HL-60/S4 (cell line): Measurements from ENCODE around the gene ENTHD1.
"Not testable (repeated sequence)": the region's sequence is repeated elsewhere in the genome, so short reads cannot be mapped to it uniquely, and the experiment has no call there.

Source experiments
- in situ Hi-C: fragments of 300-500 bp; cut with MboI; formaldehyde crosslinking; loops from 2 replicates; pipeline ENCODE4 v1.14.3; 2022; ENCODE audit warnings: low sequenced_read_pairs

Gene ENTHD1

GRCh38 chr22:39851606-39852315, 41.8 kb downstream of the ENTHD1 start:
- in situ Hi-C loops: no loop called here

GRCh38 chr22:39847477-39847876, 46.1 kb downstream of the ENTHD1 start:
- in situ Hi-C loops: no loop called here

GRCh38 chr22:39846539-39846938, 47.0 kb downstream of the ENTHD1 start:
- in situ Hi-C loops: not testable (repeated sequence)

- in situ Hi-C loops: no loop called here
Measured at GRCh38 chr22:39845529-39845928, 48.0 kb downstream of the ENTHD1 start.

DNA sequence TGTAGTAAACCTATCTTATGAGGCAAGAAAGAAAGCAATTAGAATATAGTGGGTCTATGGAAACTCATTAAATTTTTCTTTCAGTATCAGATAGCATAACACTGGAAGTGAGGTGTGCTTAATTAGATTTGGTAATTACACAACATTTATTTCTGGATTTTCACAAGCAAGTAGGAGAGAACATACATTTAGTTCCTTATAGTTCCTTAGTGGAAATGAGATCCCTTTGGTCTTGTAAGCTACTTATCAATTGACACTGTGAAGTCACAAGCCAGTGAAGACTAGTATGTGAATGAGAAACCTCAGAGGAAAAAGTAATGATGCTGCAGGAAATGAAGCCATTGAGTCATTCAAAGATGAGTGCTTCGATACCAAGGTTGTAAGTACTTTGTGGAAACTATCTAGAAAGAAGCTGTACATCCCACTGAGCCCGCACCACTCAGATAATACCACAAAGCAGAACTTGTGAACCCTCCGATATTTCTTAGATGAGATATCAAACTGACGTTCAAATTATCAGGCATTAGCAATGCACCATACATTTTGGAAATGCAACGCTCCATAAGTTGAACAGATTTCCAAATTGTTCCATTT, 53.5 kb downstream of the ENTHD1 start:
- in situ Hi-C loops: no loop called here

GRCh38 chr22:39839204-39839603, 54.4 kb downstream of the ENTHD1 start:
- in situ Hi-C loops: no loop called here

- in situ Hi-C loops: no loop called here
Measured at GRCh38 chr22:39833610-39834009, 60.0 kb downstream of the ENTHD1 start.

DNA sequence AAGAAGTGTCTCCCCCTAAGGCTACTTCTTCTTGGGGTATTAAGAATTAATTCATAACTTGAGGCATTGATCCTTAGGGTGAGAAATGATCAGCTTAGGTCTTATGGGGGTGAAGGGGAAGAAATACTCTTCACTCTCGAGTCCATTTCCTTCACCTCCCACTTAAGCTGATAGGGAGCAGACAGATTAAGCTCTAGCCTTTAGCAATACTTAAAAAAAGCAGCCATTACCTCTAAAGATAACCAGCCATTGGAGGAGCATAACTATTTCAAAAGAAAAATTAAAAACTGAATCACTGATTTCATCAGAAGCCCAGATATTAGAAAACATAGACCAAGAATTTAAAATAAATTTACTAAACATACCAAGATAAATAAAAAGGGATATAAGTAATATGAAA, 60.5 kb downstream of the ENTHD1 start:
- in situ Hi-C loops: no loop called here

GRCh38 chr22:39832627-39833074, 60.9 kb downstream of the ENTHD1 start:
- in situ Hi-C loops: no loop called here

- in situ Hi-C loops: no loop called here
Measured at GRCh38 chr22:39825661-39826102, 67.9 kb downstream of the ENTHD1 start.

GRCh38 chr22:39821008-39821407, 72.6 kb downstream of the ENTHD1 start:
- in situ Hi-C loops: no loop called here

GRCh38 chr22:39820256-39820655, 73.3 kb downstream of the ENTHD1 start:
- in situ Hi-C loops: no loop called here

GRCh38 chr22:39819429-39819828, 74.1 kb downstream of the ENTHD1 start:
- in situ Hi-C loops: no loop called here

DNA sequence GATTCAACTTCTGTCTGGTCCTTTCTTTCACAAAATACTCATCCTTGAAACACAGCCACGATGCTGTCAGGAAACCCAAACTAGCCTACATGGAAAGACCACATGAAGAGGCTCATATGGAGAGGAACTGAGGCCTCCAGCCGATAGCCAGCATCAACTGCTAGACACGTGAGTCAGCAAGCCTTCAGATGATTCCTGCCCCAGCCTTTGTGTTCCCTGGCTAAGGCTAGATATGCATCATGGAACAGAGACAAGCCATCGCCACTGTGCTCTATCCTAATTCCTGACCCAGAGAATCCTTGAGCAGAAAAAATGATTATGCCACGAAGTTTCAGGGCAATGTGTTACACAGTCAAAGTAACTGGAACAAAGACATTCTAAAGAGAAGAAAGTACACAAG, 75.5 kb downstream of the ENTHD1 start:
- in situ Hi-C loops: no loop called here

- in situ Hi-C loops: no loop called here
Measured at GRCh38 chr22:39815932-39816331, 77.6 kb downstream of the ENTHD1 start.

DNA sequence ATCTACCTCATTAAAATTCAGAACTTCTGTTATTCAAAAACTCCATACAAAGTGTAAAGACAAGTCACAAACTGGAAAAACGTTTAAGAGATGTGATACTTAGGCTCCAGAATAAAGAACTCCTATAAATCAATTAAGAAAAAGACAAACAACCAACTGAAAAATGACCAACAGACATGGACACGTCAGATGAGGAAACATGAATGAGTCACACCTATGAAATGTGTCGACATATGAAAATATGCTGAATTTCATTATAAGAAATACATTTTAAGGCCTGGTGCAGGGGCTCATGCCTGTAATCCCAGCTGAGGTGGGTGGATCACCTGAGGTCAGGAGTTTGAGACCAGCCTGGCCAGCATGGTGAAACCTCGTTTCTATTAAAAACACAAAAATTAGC, 78.7 kb downstream of the ENTHD1 start:
- in situ Hi-C loops: no loop called here

DNA sequence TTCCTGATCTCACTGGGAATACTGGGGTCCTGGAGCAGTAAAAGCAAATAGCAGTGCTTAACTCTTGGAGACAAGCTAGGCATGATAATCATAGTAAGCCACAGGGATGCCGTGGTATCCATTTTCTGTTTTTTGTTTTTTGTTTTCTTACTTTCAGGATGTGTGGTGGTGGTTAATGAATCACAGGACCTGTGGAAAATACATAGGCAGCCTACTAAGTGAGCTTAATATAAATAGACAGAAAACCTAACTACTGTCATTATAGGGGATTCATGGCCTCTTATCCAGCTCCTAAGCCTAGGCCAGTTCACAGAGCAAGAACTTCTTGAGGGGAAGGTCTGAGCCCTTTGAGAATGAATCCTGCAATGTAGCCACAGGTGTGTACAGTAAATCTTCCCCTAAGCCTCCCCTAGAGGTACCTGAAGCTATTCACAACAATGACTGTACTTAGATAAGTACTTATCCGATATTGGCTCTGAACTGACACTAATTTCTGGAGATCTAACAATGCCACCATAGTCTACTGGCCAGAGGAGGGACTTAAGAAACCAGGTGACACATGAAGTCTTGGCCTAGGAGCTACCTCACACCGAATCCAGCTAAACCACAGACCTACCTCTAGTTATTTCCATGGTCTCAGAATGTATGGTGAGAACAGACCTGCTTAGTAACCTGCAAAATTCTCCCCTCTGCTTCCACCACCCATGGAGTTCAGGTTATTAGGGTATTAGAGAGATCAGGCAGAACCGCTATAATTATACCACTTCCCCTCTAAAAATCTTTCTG, 83.6 kb downstream of the ENTHD1 start:
- in situ Hi-C loops: no loop called here

DNA sequence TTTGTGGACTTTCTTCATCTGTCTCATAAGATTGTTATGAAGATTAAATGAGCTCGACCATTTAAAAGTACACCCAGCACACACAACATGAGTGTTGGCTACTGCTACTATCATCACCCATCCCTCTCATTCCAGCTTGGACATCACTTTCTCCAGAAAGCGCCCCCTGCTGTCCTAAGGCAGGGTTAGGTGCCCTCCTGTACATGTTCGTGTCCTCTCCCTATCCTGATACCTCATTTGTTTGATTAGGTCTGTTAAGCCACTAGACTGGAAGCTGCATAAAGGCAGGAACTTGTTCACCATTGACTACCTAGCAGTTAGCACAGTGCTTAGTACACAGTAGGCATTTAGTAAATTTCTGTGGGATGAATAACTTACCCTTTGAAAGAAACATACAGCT, 85.5 kb downstream of the ENTHD1 start:
- in situ Hi-C loops: no loop called here

- in situ Hi-C loops: no loop called here
Measured at GRCh38 chr22:39806109-39806508, 87.5 kb downstream of the ENTHD1 start.

- in situ Hi-C loops: no loop called here
Measured at GRCh38 chr22:39805117-39805516, 88.4 kb downstream of the ENTHD1 start.

DNA sequence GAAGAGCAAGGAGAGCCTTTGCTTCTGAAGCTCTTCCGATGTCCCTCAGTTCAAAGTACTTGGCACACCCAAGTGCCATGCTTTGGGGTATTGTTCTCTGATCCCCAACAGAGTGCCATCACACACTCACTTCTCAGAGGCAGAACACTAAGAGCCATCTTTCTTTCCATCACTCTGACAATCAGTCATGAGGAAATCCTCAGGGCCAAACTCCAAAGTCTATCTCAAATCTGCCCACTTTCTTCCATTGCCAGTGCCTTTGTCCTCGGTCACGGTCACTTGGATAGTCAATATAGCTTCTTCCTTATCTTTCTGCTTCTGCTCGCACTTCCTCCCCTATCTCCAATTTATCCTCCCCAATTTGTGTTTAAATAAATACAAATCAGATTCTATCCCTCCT, 90.9 kb downstream of the ENTHD1 start:
- in situ Hi-C loops: no loop called here
